Bronchial epithelial cell (primary cell): ENCODE results near the gene AP1S1. TPM values are rescaled to one million over a fixed set of nuclear protein-coding genes. Genes with fewer than 3 reads are reported as not detected.
A peak's percentile ranks its signal among the peaks of the same experiment; 100 is the strongest.

Source experiments
- DNase-seq: peaks from one replicate; pipeline ENCODE4 v3.0.0-alpha.2; 2010; ENCODE audit warnings: low read depth
- FAIRE-seq: peaks from 2 replicates; lab custom pipeline; 2011; peaks lifted over from hg19 to GRCh38; lab: Jason Lieb, UNC
- H3K27me3 ChIP-seq: 2 replicates; pipeline ENCODE4 v1.5.1; 2011; ENCODE audit warnings: low read length; ENCODE audit not compliant: control insufficient read depth, insufficient read depth
- H3K36me3 ChIP-seq: 2 replicates; pipeline ENCODE4 v1.5.1; 2011; ENCODE audit warnings: low read length; ENCODE audit not compliant: control insufficient read depth, insufficient read depth
- H3K4me3 ChIP-seq: 2 replicates; pipeline ENCODE4 v1.5.1; 2011; ENCODE audit warnings: mild to moderate bottlenecking, low read depth, low read length, control low read depth
- CTCF ChIP-seq: IDR thresholded peaks from 2 replicates; pipeline ENCODE4 v1.5.1; 2011; ENCODE audit warnings: mild to moderate bottlenecking, moderate library complexity, low read length, control low read depth, inconsistent platforms; ENCODE audit not compliant: insufficient read depth, severe bottlenecking
- total RNA-seq: library from RNA; depleted of rRNA; stranded (reverse); fragments of >200 nt; gene quantifications from 2 replicates; pipeline ENCODE4 v1.2.1, GENCODE V29; 2014

AP1S1 gene
- total RNA-seq, 1 donor from 2014 or later: 176 TPM

GRCh38 chr7:101133621-101134398, 20.5 kb upstream of the AP1S1 start:
- no peaks in the 10 kb centered on the region for H3K27me3 ChIP-seq
- H3K4me3 ChIP-seq: no peak overlapping the region
- no peak for DNase-seq
- no peak for TF ChIP-seq CTCF
- peaks cover 32% of the 10 kb centered on the region for H3K36me3 ChIP-seq
- no peak for FAIRE-seq

GRCh38 chr7:101134399-101134980, 19.8 kb upstream of the AP1S1 start:
- FAIRE-seq (no peak), DNase-seq (no peak)
- no peak overlapping the region for H3K4me3 ChIP-seq
- no peaks in the 10 kb centered on the region for H3K27me3 ChIP-seq
- TF ChIP-seq CTCF: no peak
- peaks cover 30% of the 10 kb centered on the region for H3K36me3 ChIP-seq

- Histone ChIP-seq H3K4me3 (no peak overlapping the region), H3K36me3 (peaks cover 13% of the 10 kb centered on the region), H3K27me3 (no peaks in the 10 kb centered on the region)
- TF ChIP-seq CTCF: no peak
- FAIRE-seq (no peak), DNase-seq (no peak)
Measured at GRCh38 chr7:101137651-101138212, 16.5 kb upstream of the AP1S1 start.

GRCh38 chr7:101138213-101138870, 15.9 kb upstream of the AP1S1 start:
- DNase-seq: peak; percentile 97
- no peak for FAIRE-seq
- peak; percentile 63 for TF ChIP-seq CTCF
- Histone ChIP-seq H3K27me3 (no peaks in the 10 kb centered on the region), H3K36me3 (peaks cover 13% of the 10 kb centered on the region), H3K4me3 (no peak overlapping the region)

GRCh38 chr7:101140339-101140699, 14.0 kb upstream of the AP1S1 start:
- peaks cover 9% of the 10 kb centered on the region for H3K36me3 ChIP-seq
- no peak for DNase-seq

More at GRCh38 chr7:101140339-101140699, 14.0 kb upstream of the AP1S1 start:
- no peak for TF ChIP-seq CTCF
- Histone ChIP-seq H3K27me3 (no peaks in the 10 kb centered on the region), H3K4me3 (no peak overlapping the region)
- FAIRE-seq: no peak
